ENCODE results near the gene CILP2.
A peak's percentile ranks its signal among the peaks of the same experiment; 100 is the strongest.

CILP2 gene

GRCh38 chr19:19538061-19538784, at the start of gene CILP2:
Gene CILP2, plus strand, starts transcription at chr19:19538265. Its CDS starts 85 bp downstream, at chr19:19538350.
- DNase-seq, result peak; percentile 58

GRCh38 chr19:19488875-19489690, 49.0 kb upstream of the CILP2 start:
- DNase-seq, result peak; percentile 74

GRCh38 chr19:19489804-19490204, 48.3 kb upstream of the CILP2 start:
- no peak for DNase-seq

- peak; percentile 55 for DNase-seq
Measured at GRCh38 chr19:19490214-19490968, 47.7 kb upstream of the CILP2 start.

GRCh38 chr19:19491321-19492025, 46.6 kb upstream of the CILP2 start:
- DNase-seq, result no peak

- DNase-seq, result no peak
Measured at GRCh38 chr19:19492026-19492610, 45.9 kb upstream of the CILP2 start.

GRCh38 chr19:19493841-19494546, 44.1 kb upstream of the CILP2 start:
- no peak for DNase-seq

GRCh38 chr19:19495614-19496603, 42.2 kb upstream of the CILP2 start:
- no peak for DNase-seq

GRCh38 chr19:19498255-19498991, 39.6 kb upstream of the CILP2 start:
- DNase-seq, result no peak

GRCh38 chr19:19499272-19499995, 38.6 kb upstream of the CILP2 start:
- DNase-seq, result no peak

- no peak for DNase-seq
Measured at GRCh38 chr19:19500975-19501644, 37.0 kb upstream of the CILP2 start.

GRCh38 chr19:19501798-19502197, 36.3 kb upstream of the CILP2 start:
- DNase-seq, result no peak

- no peak for DNase-seq
Measured at GRCh38 chr19:19502281-19502680, 35.8 kb upstream of the CILP2 start.

- no peak for DNase-seq
Measured at GRCh38 chr19:19502808-19503602, 35.1 kb upstream of the CILP2 start.

- DNase-seq, result no peak
Measured at GRCh38 chr19:19504754-19505668, 33.1 kb upstream of the CILP2 start.

- no peak for DNase-seq
Measured at GRCh38 chr19:19505669-19506326, 32.3 kb upstream of the CILP2 start.

Data from NCI-H345 (cell line).